GM04504 (cell line): Measurements from ENCODE around the gene LIN52.

Source experiments
- DNase-seq: peaks from one replicate; pipeline ENCODE4 v3.0.0-alpha.2; 2012; ENCODE audit warnings: low read depth

Gene LIN52

GRCh38 chr14:74084277-74085046, at the start of gene LIN52, which contains the start of gene ALDH6A1:
Gene LIN52 (plus strand): TSS chr14:74084956. CDS start chr14:74084975, 19 bp downstream.
Gene ALDH6A1 (minus strand): TSS chr14:74084453. CDS start chr14:74084394, 59 bp downstream.
- DNase-seq: peak; percentile 100

GRCh38 chr14:74035556-74035955, 49.2 kb upstream of the LIN52 start:
- DNase-seq: no peak

- DNase-seq: peak; percentile 24
Measured at GRCh38 chr14:74038020-74038859, 46.5 kb upstream of the LIN52 start.

GRCh38 chr14:74042296-74042695, 42.5 kb upstream of the LIN52 start:
- DNase-seq: no peak

GRCh38 chr14:74045522-74045921, 39.2 kb upstream of the LIN52 start:
- DNase-seq: no peak

GRCh38 chr14:74048281-74048680, 36.5 kb upstream of the LIN52 start:
- DNase-seq: no peak

GRCh38 chr14:74049876-74050495, 34.8 kb upstream of the LIN52 start:
- DNase-seq: no peak

GRCh38 chr14:74062809-74063150, 22.0 kb upstream of the LIN52 start:
- DNase-seq: no peak

GRCh38 chr14:74064426-74064825, 20.3 kb upstream of the LIN52 start:
- DNase-seq: no peak

- no peak for DNase-seq
Measured at GRCh38 chr14:74064883-74065282, 19.9 kb upstream of the LIN52 start.

- DNase-seq: no peak
Measured at GRCh38 chr14:74065746-74066575, 18.8 kb upstream of the LIN52 start.

GRCh38 chr14:74077401-74077800, 7.4 kb upstream of the LIN52 start:
- DNase-seq: no peak

- no peak for DNase-seq
Measured at GRCh38 chr14:74080820-74081460, 3.8 kb upstream of the LIN52 start.

- DNase-seq: no peak
Measured at GRCh38 chr14:74081491-74081890, 3.3 kb upstream of the LIN52 start.

- DNase-seq: no peak
Measured at GRCh38 chr14:74083161-74083560, 1.6 kb upstream of the LIN52 start.

GRCh38 chr14:74083784-74084276, 926 bp upstream of the LIN52 start:
- no peak for DNase-seq

GRCh38 chr14:74085047-74085637, 386 bp downstream of the LIN52 start:
- DNase-seq: peak; percentile 21

- no peak for DNase-seq
Measured at GRCh38 chr14:74085828-74086227, 1.1 kb downstream of the LIN52 start.

GRCh38 chr14:74089251-74090020, 4.7 kb downstream of the LIN52 start:
- no peak for DNase-seq

GRCh38 chr14:74105381-74105780, 20.6 kb downstream of the LIN52 start:
- DNase-seq: no peak
